ENCODE measurements around the gene S1PR5. TPM values are rescaled to one million over a fixed set of nuclear protein-coding genes. Genes with fewer than 3 reads are reported as not detected.

S1PR5 gene
- total RNA-seq, 1 donor from 2014 or later: 0.23 TPM

DNA sequence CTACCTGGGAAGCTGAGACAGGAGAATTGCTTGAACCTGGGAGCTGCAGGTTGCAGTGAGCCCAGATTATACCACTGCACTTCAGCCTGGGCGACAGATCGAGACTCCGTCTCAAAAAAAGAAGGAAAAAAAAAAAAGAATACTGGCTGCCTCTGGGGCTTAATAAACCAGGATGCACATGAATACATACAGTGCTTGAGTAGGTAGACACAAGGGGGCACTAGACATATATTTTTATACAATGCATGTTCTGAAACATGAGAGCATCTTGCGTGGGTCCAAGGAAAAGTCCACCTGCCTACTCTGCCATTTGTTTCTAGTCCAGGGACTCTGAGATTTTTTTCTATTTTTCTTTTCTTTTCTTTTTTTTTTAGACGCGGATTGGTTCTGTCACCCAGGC lies 45.3 kb downstream of the S1PR5 start:
- no peaks in the 10 kb centered on the region for H3K9me3 Mint-ChIP-seq
- no peak overlapping the region for H3K4me3 Mint-ChIP-seq (ENCODE audit: low read depth)
- peaks cover 20% of the 10 kb centered on the region for H3K36me3 Mint-ChIP-seq (ENCODE audit: low read depth)
- no peaks in the 10 kb centered on the region for H3K27me3 Mint-ChIP-seq (ENCODE audit: low read depth)
- H3K27ac Mint-ChIP-seq: no peak overlapping the region
- intact Hi-C loops (cut with micrococcal nuclease): no loop called here
- no peak for DNase-seq (ENCODE audit: low spot score)
- peaks cover 5% of the 10 kb centered on the region for H3K4me1 Mint-ChIP-seq (ENCODE audit: low read depth)

DNA sequence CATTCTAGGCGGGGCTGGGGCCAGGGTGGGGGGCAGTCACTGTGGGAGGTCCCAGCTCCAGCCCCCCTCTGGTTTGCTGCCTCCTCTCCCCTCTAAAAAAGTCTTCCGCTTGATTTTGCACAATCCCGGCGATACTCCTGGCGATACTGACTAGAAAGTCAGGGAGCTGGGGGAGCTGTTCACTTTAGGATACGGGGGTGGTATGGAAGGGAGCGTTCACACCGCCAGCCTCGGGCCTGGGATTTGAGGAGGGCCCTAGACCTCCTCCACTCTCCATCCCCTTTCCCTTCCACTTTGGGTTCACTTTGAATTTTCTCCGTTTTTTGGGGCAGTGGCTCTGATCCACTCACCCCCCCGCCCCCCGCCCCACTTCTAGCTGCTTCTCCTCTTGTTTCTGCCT lies 49.1 kb downstream of the S1PR5 start:
- Mint-ChIP-seq H3K36me3 (ENCODE audit: low read depth) (peaks cover 40% of the 10 kb centered on the region), H3K4me1 (ENCODE audit: low read depth) (peaks cover 2% of the 10 kb centered on the region), H3K27ac (no peak overlapping the region), H3K27me3 (ENCODE audit: low read depth) (no peaks in the 10 kb centered on the region), H3K9me3 (no peaks in the 10 kb centered on the region), H3K4me3 (ENCODE audit: low read depth) (no peak overlapping the region)
- DNase-seq (ENCODE audit: low spot score): no peak
- intact Hi-C loops (cut with micrococcal nuclease): no loop called here

DNA sequence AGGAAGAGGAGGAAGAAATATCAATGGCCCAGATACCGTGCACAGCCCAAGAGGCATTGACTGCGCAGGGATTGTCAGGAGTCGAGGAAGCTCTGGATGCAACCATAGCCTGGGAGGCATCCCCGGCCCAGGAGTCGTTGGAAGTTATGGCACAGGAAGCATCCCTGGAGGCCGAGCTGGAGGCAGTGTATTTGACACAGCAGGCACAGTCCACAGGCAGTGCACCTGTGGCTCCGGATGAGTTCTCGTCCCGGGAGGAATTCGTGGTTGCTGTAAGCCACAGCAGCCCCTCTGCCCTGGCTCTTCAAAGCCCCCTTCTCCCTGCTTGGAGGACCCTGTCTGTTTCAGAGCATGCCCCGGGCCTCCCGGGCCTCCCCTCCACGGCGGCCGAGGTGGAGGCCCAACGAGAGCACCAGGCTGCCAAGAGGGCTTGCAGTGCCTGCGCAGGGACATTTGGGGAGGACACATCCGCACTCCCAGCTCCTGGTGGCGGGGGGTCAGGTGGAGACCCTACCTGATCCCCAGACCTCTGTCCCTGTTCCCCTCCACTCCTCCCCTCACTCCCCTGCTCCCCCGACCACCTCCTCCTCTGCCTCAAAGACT lies 50.0 kb downstream of the S1PR5 start:
- no peaks in the 10 kb centered on the region for H3K27me3 Mint-ChIP-seq (ENCODE audit: low read depth)
- H3K4me1 Mint-ChIP-seq (ENCODE audit: low read depth): peaks cover 2% of the 10 kb centered on the region
- H3K36me3 Mint-ChIP-seq (ENCODE audit: low read depth): peaks cover 48% of the 10 kb centered on the region
- H3K9me3 Mint-ChIP-seq: no peaks in the 10 kb centered on the region
- no peak overlapping the region for H3K4me3 Mint-ChIP-seq (ENCODE audit: low read depth)
- no peak overlapping the region for H3K27ac Mint-ChIP-seq
- no peak for DNase-seq (ENCODE audit: low spot score)
- intact Hi-C loops (cut with micrococcal nuclease): no loop called here

DNA sequence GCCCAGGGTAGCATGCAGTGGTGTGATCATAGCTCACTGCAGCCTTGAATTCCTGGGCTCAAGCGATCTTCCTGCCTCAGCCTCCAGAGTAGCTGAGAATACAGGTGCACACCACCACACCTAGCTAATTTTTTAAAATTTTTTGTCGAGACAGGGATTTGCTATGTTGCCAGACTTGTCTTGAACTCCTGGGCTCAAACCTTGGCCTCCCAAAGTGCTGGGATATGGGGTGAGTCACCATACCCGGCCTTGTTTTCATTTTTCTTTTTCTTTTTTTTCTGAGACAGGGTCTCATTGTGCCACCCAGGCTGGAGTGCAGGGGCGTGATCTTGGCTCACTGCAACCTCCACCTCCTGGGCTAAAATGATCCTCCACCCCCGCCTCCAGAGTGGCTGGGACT lies 52.8 kb downstream of the S1PR5 start:
- Mint-ChIP-seq H3K27ac (no peak overlapping the region), H3K9me3 (no peaks in the 10 kb centered on the region), H3K27me3 (ENCODE audit: low read depth) (no peaks in the 10 kb centered on the region), H3K4me1 (ENCODE audit: low read depth) (peaks cover 5% of the 10 kb centered on the region), H3K4me3 (ENCODE audit: low read depth) (no peak overlapping the region), H3K36me3 (ENCODE audit: low read depth) (peaks cover 58% of the 10 kb centered on the region)
- DNase-seq (ENCODE audit: low spot score): no peak
- intact Hi-C loops (cut with micrococcal nuclease): no loop called here

Other genes starting within 250 kb of the S1PR5 start
- 75.3 and 75.7 TPM in 2 replicates for gene ICAM1, start 246.3 kb downstream of the S1PR5 start, total RNA-seq
- 1.4 and 1.6 TPM in 2 replicates for gene ICAM4, start 230.5 kb downstream of the S1PR5 start, total RNA-seq
- 2.6 and 3.5 TPM in 2 replicates for gene ICAM5, start 227.5 kb downstream of the S1PR5 start, total RNA-seq
- 3.2 and 3.5 TPM in 2 replicates for gene ZGLP1, start 207.6 kb downstream of the S1PR5 start, total RNA-seq
- 16.8 and 18.0 TPM in 2 replicates for gene FDX2, start 201.4 kb downstream of the S1PR5 start, total RNA-seq
- 90.3 and 91.1 TPM in 2 replicates for gene RAVER1, start 183.9 kb downstream of the S1PR5 start, total RNA-seq
- 115 and 116 TPM in 2 replicates for gene ICAM3, start 177.8 kb downstream of the S1PR5 start, total RNA-seq
- 250 TPM in 2 replicates for gene TYK2, start 136.9 kb downstream of the S1PR5 start, total RNA-seq
- 285 and 300 TPM in 2 replicates for gene CDC37, start 113.9 kb downstream of the S1PR5 start, total RNA-seq
- gene PDE4A, start 96.9 kb downstream of the S1PR5 start, total RNA-seq: 105 TPM in 2 replicates
- gene KEAP1, start 14.1 kb downstream of the S1PR5 start, total RNA-seq: 75.2 and 76.1 TPM in 2 replicates
- gene ATG4D, start 26.5 kb upstream of the S1PR5 start, total RNA-seq: 34.1 and 37.2 TPM in 2 replicates
- gene KRI1, start 48.6 kb upstream of the S1PR5 start, total RNA-seq: 66.7 and 69.5 TPM in 2 replicates
- gene CDKN2D, start 51.5 kb upstream of the S1PR5 start, total RNA-seq: 45.9 and 46.9 TPM in 2 replicates
- not detected in 2 replicates for gene AP1M2, start 69.9 kb upstream of the S1PR5 start, total RNA-seq
- gene SLC44A2, start 108.1 kb upstream of the S1PR5 start, total RNA-seq: 83.0 and 87.4 TPM in 2 replicates
- gene ILF3, start 136.9 kb upstream of the S1PR5 start, total RNA-seq: 509 and 523 TPM in 2 replicates
- gene QTRT1, start 184.0 kb upstream of the S1PR5 start, total RNA-seq: 67.2 and 75.0 TPM in 2 replicates
- 185 and 198 TPM in 2 replicates for gene DNM2, start 200.6 kb upstream of the S1PR5 start, total RNA-seq

Data from activated T-helper 2 cell treated with anti-CD3 and anti-CD28 coated beads, Interferon-gamma antibody, Interleukin-2, Interleukin-4, amounts not matched to agents 10 μg/mL and 5 μg/mL and 100 μg/mL, durations not matched to agents 14 hours and 24 hours and 36 hours (primary cell).